Erythroblast (primary cell): ENCODE data around the gene B9D1.

ENCODE experiments used
- GATA1 ChIP-seq: IDR thresholded peaks from 2 replicates; pipeline ENCODE4 v1.6.1; 2011; ENCODE audit warnings: low read depth, mild to moderate bottlenecking, control low read depth, low read length, moderate library complexity
- POLR2A ChIP-seq: IDR thresholded peaks from 2 replicates; pipeline ENCODE4 v1.6.1; 2011; ENCODE audit warnings: mild to moderate bottlenecking, low read length

DNA sequence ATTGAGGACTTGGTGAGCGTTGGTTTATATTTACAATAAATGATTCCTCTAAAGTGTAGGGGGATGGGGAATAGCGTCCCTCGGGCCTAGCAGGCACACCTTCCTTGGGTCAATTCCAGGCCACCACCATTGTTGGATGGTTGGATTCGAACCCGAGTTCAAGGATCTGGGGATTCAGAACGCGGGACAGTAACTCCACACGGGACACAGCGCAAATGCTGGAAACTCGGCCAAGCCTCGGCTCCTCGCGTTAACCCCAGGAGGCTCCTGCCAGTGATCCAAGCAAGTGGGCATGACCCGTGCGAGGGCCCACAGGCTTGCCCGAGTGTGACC is 613 bp downstream of the B9D1 start:
- TF ChIP-seq POLR2A (no peak), GATA1 (no peak)
